Astrocyte (in vitro differentiated cells and primary cell): ENCODE data around the gene DLX1. TPM values are rescaled to one million over a fixed set of nuclear protein-coding genes. Genes with fewer than 3 reads are reported as not detected.

Source experiments
- DNase-seq: peaks from one replicate; pipeline ENCODE4 v3.0.0-alpha.2; 2010; ENCODE audit warnings: low read depth
- FAIRE-seq: peaks from 2 replicates; lab custom pipeline; 2011; peaks lifted over from hg19 to GRCh38; lab: Jason Lieb, UNC
- H2AFZ ChIP-seq: 2 replicates; pipeline ENCODE4 v1.6.0; 2012; ENCODE audit warnings: low read depth, low read length, inconsistent platforms
- H3K27ac ChIP-seq: 2 replicates; pipeline ENCODE4 v1.5.1; 2011; ENCODE audit warnings: low read depth, low read length, inconsistent platforms
- H3K27me3 ChIP-seq: 2 replicates; pipeline ENCODE4 v1.6.0; 2011; ENCODE audit warnings: low read length, inconsistent platforms; ENCODE audit not compliant: insufficient read depth
- H3K36me3 ChIP-seq: 2 replicates; pipeline ENCODE4 v1.5.1; 2011; ENCODE audit warnings: low read length, inconsistent platforms; ENCODE audit not compliant: insufficient read depth
- H3K4me1 ChIP-seq: 2 replicates; pipeline ENCODE4 v1.5.1; 2011; ENCODE audit warnings: low read length, inconsistent platforms; ENCODE audit not compliant: insufficient read depth
- H3K4me2 ChIP-seq: 2 replicates; pipeline ENCODE4 v1.6.0; 2012; ENCODE audit warnings: low read length, inconsistent platforms
- H3K4me3 ChIP-seq: 2 replicates; pipeline ENCODE4 v1.5.1; 2011; ENCODE audit warnings: low read depth, mild to moderate bottlenecking, low read length, inconsistent platforms; ENCODE audit not compliant: insufficient read depth
- H3K79me2 ChIP-seq: 2 replicates; pipeline ENCODE4 v1.6.0; 2012; ENCODE audit warnings: mild to moderate bottlenecking, low read length, inconsistent platforms; ENCODE audit not compliant: insufficient read depth
- H3K9ac ChIP-seq: 2 replicates; pipeline ENCODE4 v1.6.0; 2012; ENCODE audit warnings: mild to moderate bottlenecking, low read length, inconsistent platforms
- H3K9me3 ChIP-seq: 2 replicates; pipeline ENCODE4 v1.5.1; 2012; ENCODE audit warnings: low read depth, mild to moderate bottlenecking, low read length, inconsistent platforms; ENCODE audit not compliant: insufficient read depth
- H4K20me1 ChIP-seq: 2 replicates; pipeline ENCODE4 v1.6.0; 2012; ENCODE audit warnings: low read length, inconsistent platforms; ENCODE audit not compliant: insufficient read depth
- H3K27ac Mint-ChIP-seq: one replicate; pipeline ENCODE4 v1.8.0; 2021; ENCODE audit warnings: mild to moderate bottlenecking, mixed read lengths; ENCODE audit not compliant: unreplicated experiment
- H3K27me3 Mint-ChIP-seq: one replicate; pipeline ENCODE4 v1.8.0; 2021; ENCODE audit warnings: low read depth, mixed read lengths; ENCODE audit not compliant: unreplicated experiment
- H3K36me3 Mint-ChIP-seq: one replicate; pipeline ENCODE4 v1.8.0; 2021; ENCODE audit warnings: low read depth, mixed read lengths; ENCODE audit not compliant: unreplicated experiment
- H3K4me1 Mint-ChIP-seq: one replicate; pipeline ENCODE4 v1.8.0; 2021; ENCODE audit warnings: low read depth, mixed read lengths; ENCODE audit not compliant: unreplicated experiment
- H3K4me3 Mint-ChIP-seq: one replicate; pipeline ENCODE4 v1.8.0; 2021; ENCODE audit warnings: mild to moderate bottlenecking, moderate library complexity, mixed read lengths; ENCODE audit not compliant: unreplicated experiment
- H3K9me3 Mint-ChIP-seq: one replicate; pipeline ENCODE4 v1.8.0; 2021; ENCODE audit warnings: mild to moderate bottlenecking, mixed read lengths; ENCODE audit not compliant: unreplicated experiment
- EZH2 ChIP-seq: IDR thresholded peaks from 2 replicates; pipeline ENCODE4 v1.6.1; 2012; ENCODE audit warnings: mild to moderate bottlenecking, low read length, inconsistent platforms; ENCODE audit not compliant: insufficient read depth
- total RNA-seq: library from RNA; stranded (reverse); gene quantifications from 2 replicates; pipeline ENCODE4 v1.2.1, GENCODE V29; 2021
- TF ChIP-seq, protein P1 (sequence below): IDR thresholded peaks from 2 replicates; pipeline ENCODE4 v1.5.1; 2011; ENCODE audit warnings: low read depth, mild to moderate bottlenecking, inconsistent platforms, low read length, moderate library complexity; ENCODE audit not compliant: insufficient read depth

The DLX1 gene
- total RNA-seq, 1 donor from 2014 or later, result 0.27 TPM

GRCh38 chr2:172082105-172082943 is 3.0 kb upstream of the DLX1 start:
- FAIRE-seq (no peak), DNase-seq (no peak)
- Histone ChIP-seq H3K79me2 (no peaks in the 10 kb centered on the region), H3K27me3 (peaks cover 75% of the 10 kb centered on the region), H2AFZ (no peak overlapping the region), H3K27ac (no peak overlapping the region), H3K36me3 (no peaks in the 10 kb centered on the region), H4K20me1 (peaks cover 36% of the 10 kb centered on the region), H3K4me3 (no peak overlapping the region), H3K4me2 (peak overlapping the region; percentile 65), H3K4me1 (peaks cover 6% of the 10 kb centered on the region), H3K9ac (no peak overlapping the region), H3K9me3 (no peaks in the 10 kb centered on the region)
- peaks cover 81% of the 10 kb centered on the region for H3K27me3 Mint-ChIP-seq
- no peak overlapping the region for H3K4me3 Mint-ChIP-seq
- peaks cover 5% of the 10 kb centered on the region for H3K4me1 Mint-ChIP-seq
- H3K9me3 Mint-ChIP-seq, result peaks cover 34% of the 10 kb centered on the region
- H3K36me3 Mint-ChIP-seq, result peaks cover 11% of the 10 kb centered on the region
- H3K27ac Mint-ChIP-seq, result peak overlapping the region; percentile 1
- TF ChIP-seq, protein P1, sequence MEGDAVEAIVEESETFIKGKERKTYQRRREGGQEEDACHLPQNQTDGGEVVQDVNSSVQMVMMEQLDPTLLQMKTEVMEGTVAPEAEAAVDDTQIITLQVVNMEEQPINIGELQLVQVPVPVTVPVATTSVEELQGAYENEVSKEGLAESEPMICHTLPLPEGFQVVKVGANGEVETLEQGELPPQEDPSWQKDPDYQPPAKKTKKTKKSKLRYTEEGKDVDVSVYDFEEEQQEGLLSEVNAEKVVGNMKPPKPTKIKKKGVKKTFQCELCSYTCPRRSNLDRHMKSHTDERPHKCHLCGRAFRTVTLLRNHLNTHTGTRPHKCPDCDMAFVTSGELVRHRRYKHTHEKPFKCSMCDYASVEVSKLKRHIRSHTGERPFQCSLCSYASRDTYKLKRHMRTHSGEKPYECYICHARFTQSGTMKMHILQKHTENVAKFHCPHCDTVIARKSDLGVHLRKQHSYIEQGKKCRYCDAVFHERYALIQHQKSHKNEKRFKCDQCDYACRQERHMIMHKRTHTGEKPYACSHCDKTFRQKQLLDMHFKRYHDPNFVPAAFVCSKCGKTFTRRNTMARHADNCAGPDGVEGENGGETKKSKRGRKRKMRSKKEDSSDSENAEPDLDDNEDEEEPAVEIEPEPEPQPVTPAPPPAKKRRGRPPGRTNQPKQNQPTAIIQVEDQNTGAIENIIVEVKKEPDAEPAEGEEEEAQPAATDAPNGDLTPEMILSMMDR, result no peak
- no peak for TF ChIP-seq EZH2

- Histone ChIP-seq H3K36me3 (no peaks in the 10 kb centered on the region), H3K79me2 (no peaks in the 10 kb centered on the region), H3K9me3 (no peaks in the 10 kb centered on the region), H3K9ac (no peak overlapping the region), H3K27me3 (peaks cover 82% of the 10 kb centered on the region), H3K4me2 (peak overlapping the region; percentile 65), H4K20me1 (peaks cover 36% of the 10 kb centered on the region), H2AFZ (no peak overlapping the region), H3K4me1 (peaks cover 6% of the 10 kb centered on the region), H3K4me3 (no peak overlapping the region), H3K27ac (no peak overlapping the region)
- DNase-seq (no peak), FAIRE-seq (no peak)
- peaks cover 5% of the 10 kb centered on the region for H3K4me1 Mint-ChIP-seq
- TF ChIP-seq EZH2, result peak; percentile 98
- TF ChIP-seq, protein P1, result no peak
- H3K36me3 Mint-ChIP-seq, result peaks cover 12% of the 10 kb centered on the region
- peaks cover 84% of the 10 kb centered on the region for H3K27me3 Mint-ChIP-seq
- H3K4me3 Mint-ChIP-seq, result no peak overlapping the region
- peak overlapping the region; percentile 1 for H3K27ac Mint-ChIP-seq
- peaks cover 36% of the 10 kb centered on the region for H3K9me3 Mint-ChIP-seq
Observed at GRCh38 chr2:172082944-172083627, 2.2 kb upstream of the DLX1 start.
